Measurements from ENCODE around the gene PARVG. TPM values are rescaled to one million over a fixed set of nuclear protein-coding genes. Genes with fewer than 3 reads are reported as not detected.

PARVG gene, protein sequence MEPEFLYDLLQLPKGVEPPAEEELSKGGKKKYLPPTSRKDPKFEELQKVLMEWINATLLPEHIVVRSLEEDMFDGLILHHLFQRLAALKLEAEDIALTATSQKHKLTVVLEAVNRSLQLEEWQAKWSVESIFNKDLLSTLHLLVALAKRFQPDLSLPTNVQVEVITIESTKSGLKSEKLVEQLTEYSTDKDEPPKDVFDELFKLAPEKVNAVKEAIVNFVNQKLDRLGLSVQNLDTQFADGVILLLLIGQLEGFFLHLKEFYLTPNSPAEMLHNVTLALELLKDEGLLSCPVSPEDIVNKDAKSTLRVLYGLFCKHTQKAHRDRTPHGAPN
- total RNA-seq: not detected in 2 replicates

DNA sequence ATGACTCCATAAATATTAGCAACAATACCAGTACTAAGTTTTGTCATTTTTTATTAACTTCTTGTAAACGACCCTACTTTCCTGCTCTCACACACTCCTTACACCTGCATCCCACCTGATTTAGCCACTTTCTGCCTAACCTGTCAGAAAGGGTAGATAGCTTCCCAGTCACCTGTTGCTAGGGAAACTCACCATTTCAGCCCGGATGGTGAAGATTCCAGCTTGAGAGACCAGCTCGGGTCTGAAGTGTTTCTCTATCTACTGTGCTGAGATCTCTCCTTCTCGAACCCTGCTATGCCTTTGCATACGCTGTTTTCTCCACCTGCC, at the start of gene PARVG:
TSS of gene PARVG (plus strand) at position 220 of the 327 bp plus-strand sequence. CDS start 2,405 bp downstream, outside the sequence.

Other genes with a start within 250 kb of the PARVG start
- 40.5 and 43.1 TPM in 2 replicates for gene SAMM50, start 225.5 kb upstream of the PARVG start, total RNA-seq
- 15.9 and 22.2 TPM in 2 replicates for gene PARVB, start 156.6 kb upstream of the PARVG start, total RNA-seq
- gene SHISAL1, start 132.0 kb downstream of the PARVG start, total RNA-seq: 0.63 and 0.84 TPM in 2 replicates